ELR (cell line): ENCODE data around the gene MAN1A1.
"Not testable (repeated sequence)": the region's sequence is repeated elsewhere in the genome, so short reads cannot be mapped to it uniquely, and the experiment has no call there.

Experiments
- DNase-seq: peaks from one replicate; pipeline ENCODE4 v3.0.0-alpha.2; 2015; ENCODE audit warnings: low read depth

MAN1A1 gene

GRCh38 chr6:119303164-119303887, 46.2 kb downstream of the MAN1A1 start:
- no peak for DNase-seq

- no peak for DNase-seq
Measured at GRCh38 chr6:119301429-119301828, 48.1 kb downstream of the MAN1A1 start.

- DNase-seq, result no peak
Measured at GRCh38 chr6:119299694-119300093, 49.9 kb downstream of the MAN1A1 start.

- no peak for DNase-seq
Measured at GRCh38 chr6:119297049-119297448, 52.5 kb downstream of the MAN1A1 start.

GRCh38 chr6:119296036-119297035, 53.2 kb downstream of the MAN1A1 start:
- no peak for DNase-seq

- DNase-seq, result no peak
Measured at GRCh38 chr6:119294984-119295383, 54.6 kb downstream of the MAN1A1 start.

GRCh38 chr6:119291060-119291459, 58.5 kb downstream of the MAN1A1 start:
- DNase-seq, result not testable (repeated sequence)

GRCh38 chr6:119290306-119290705, 59.3 kb downstream of the MAN1A1 start:
- DNase-seq, result no peak

GRCh38 chr6:119289651-119290050, 59.9 kb downstream of the MAN1A1 start:
- DNase-seq, result no peak

GRCh38 chr6:119285908-119286625, 63.5 kb downstream of the MAN1A1 start:
- DNase-seq, result no peak

GRCh38 chr6:119284861-119285521, 64.6 kb downstream of the MAN1A1 start:
- DNase-seq, result peak; percentile 18

- DNase-seq, result no peak
Measured at GRCh38 chr6:119283979-119284545, 65.5 kb downstream of the MAN1A1 start.

- DNase-seq, result no peak
Measured at GRCh38 chr6:119283214-119283613, 66.3 kb downstream of the MAN1A1 start.

- DNase-seq, result no peak
Measured at GRCh38 chr6:119280668-119281067, 68.9 kb downstream of the MAN1A1 start.

- no peak for DNase-seq
Measured at GRCh38 chr6:119280080-119280479, 69.5 kb downstream of the MAN1A1 start.

- no peak for DNase-seq
Measured at GRCh38 chr6:119278625-119279024, 70.9 kb downstream of the MAN1A1 start.

- no peak for DNase-seq
Measured at GRCh38 chr6:119277052-119277451, 72.5 kb downstream of the MAN1A1 start.

- no peak for DNase-seq
Measured at GRCh38 chr6:119276211-119276610, 73.3 kb downstream of the MAN1A1 start.

- DNase-seq, result no peak
Measured at GRCh38 chr6:119274197-119274595, 75.4 kb downstream of the MAN1A1 start.

- peak; percentile 4 for DNase-seq
Measured at GRCh38 chr6:119273272-119274196, 76.0 kb downstream of the MAN1A1 start.
